ENCODE data around the gene GAMT.

Gene GAMT

DNA sequence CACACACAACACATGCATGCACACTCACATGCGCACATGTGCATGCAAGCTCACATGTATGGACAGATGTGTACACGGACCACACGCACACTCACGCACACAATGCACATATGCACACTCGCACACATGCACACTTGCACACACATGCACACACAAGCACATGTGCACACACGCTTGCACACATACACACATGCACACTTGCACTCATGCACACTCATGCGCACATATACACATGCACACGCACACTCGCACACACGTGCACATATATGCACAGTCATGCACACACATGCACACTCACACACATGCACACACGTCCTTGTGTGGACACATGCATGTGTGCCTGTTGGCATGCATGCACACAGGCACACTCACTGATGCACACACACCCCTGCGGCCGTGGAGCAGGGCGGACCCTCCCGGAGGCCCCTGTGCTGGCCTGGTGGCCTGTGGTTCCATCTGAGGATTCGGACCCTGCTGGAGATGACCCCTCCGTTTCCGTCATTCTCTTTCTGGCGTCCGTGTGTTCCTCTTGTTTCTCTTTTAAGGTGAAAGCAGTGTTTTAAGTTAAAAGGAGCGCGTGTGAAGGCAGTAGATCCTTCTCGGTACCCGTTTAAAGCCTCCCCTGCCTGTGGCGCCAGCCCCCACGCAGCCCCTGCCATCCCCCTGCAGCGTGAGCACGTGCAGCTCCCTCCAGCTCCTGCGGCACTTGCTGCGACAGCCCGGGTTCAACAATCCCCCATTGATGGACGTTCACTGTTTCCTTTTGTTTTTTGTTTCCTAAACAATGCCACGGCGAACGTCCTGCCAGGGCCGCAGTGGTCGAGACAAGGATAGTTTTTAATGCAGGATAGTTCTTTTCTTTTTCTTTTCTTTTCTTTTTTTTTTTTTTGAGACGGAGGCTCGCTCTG, 12.1 kb downstream of the GAMT start:
- H3K9me3 Mint-ChIP-seq = no peaks in the 10 kb centered on the region
- H3K4me1 Mint-ChIP-seq (ENCODE audit: low read depth) = peaks cover 8% of the 10 kb centered on the region
- no peak overlapping the region for H3K27ac Mint-ChIP-seq
- H3K27me3 Mint-ChIP-seq = no peaks in the 10 kb centered on the region
- H3K4me3 Mint-ChIP-seq = no peak overlapping the region
- H3K36me3 Mint-ChIP-seq (ENCODE audit: low read depth) = peaks cover 30% of the 10 kb centered on the region

GRCh38 chr19:1388637-1389026, 12.7 kb downstream of the GAMT start:
- Mint-ChIP-seq H3K27ac (no peak overlapping the region), H3K4me1 (ENCODE audit: low read depth) (peaks cover 9% of the 10 kb centered on the region)

DNA sequence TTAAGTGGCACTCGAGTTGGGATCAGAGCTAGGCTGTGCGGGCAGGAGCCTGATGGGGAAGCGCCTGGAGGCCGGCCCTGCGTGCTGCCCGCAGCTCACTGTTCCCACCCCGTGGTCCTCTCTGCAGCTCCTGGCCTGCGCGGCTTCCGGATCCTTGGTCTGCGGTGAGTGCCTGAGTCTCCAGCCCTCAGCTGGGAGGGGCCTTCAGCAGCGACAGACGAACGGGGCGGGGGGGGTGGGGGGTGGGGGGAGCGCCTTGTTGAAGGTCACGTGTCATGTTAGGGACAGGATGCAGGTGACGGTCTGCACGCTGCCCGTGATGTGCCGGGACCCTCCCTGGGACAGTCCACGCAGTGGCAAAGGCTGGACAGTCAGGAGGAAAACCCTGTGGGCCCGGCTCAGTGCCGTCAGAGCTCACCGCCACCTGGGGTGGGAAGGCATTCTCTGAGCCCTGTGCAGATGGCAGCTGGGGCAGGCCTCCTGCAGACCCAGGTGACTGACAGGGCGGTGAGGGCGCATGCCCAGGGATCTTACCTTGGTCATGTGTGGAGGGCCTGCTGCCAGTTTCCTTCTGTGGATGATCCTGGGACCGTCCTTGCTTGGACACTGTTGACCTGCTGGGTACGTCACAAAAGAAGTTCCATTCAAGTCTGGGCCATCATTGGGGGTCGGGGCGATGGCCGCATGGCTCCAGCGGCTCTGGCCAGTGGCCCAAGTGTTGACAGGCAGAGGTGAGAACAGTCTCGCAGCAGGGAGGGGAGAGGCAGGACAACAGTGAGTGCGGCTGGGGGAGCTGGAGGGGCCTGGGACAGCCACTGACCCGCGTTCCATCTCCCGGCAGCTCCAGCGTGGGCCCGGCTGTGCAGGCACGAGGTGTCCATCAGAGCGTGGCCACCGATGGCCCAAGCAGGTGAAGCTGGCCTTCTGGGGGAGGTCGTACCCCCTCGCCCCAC, 13.4 kb downstream of the GAMT start:
- Mint-ChIP-seq H3K4me3 (no peak overlapping the region), H3K27ac (no peak overlapping the region), H3K36me3 (ENCODE audit: low read depth) (peaks cover 36% of the 10 kb centered on the region), H3K4me1 (ENCODE audit: low read depth) (peaks cover 15% of the 10 kb centered on the region), H3K9me3 (no peaks in the 10 kb centered on the region), H3K27me3 (peaks cover 4% of the 10 kb centered on the region)

More at GRCh38 chr19:1388637-1389026, 12.7 kb downstream of the GAMT start:
- no peaks in the 10 kb centered on the region for H3K9me3 Mint-ChIP-seq
- no peak overlapping the region for H3K4me3 Mint-ChIP-seq
- peaks cover 30% of the 10 kb centered on the region for H3K36me3 Mint-ChIP-seq (ENCODE audit: low read depth)
- no peaks in the 10 kb centered on the region for H3K27me3 Mint-ChIP-seq

DNA sequence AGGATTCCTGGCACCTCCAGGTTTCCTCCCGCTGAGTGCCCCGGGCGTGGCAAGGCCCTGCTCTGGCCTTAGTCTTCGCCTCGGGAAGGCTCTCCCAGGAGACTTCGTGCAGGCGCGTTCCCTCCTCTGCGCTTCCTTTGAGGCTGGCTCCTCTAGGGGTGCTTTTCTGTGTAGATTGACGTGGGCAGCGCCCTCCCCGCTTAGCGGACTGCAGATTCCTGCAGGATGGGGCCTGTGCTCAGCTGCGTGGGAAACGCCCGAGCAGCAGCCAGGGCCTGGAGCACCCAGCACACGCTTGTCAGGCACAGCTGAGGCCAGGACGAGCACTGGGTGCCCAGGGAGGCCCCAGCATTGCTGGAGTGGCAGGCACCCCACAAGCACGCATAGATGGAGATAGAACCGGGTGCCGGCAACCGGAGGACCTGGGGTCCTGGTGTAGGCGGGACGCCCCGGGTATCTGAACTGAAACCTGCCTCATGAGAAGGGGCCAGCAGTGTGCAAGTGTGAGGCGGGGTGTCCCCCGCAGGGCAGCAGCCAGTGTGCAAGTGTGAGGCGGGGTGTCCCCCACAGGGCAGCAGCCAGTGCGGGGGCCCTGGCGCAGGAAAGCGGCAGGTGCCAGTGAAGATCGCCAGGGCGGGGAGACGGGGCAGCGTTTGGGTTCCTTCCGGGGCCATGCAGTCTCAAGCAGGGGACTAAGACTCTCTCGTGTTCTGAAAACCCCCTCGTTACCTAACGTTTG, 14.2 kb downstream of the GAMT start:
- H3K36me3 Mint-ChIP-seq (ENCODE audit: low read depth) = peaks cover 34% of the 10 kb centered on the region
- H3K27me3 Mint-ChIP-seq = peaks cover 4% of the 10 kb centered on the region
- H3K4me3 Mint-ChIP-seq = no peak overlapping the region
- no peak overlapping the region for H3K27ac Mint-ChIP-seq
- peaks cover 19% of the 10 kb centered on the region for H3K4me1 Mint-ChIP-seq (ENCODE audit: low read depth)
- H3K9me3 Mint-ChIP-seq = no peaks in the 10 kb centered on the region

- no peak overlapping the region for H3K27ac Mint-ChIP-seq
- no peak overlapping the region for H3K4me3 Mint-ChIP-seq
- H3K27me3 Mint-ChIP-seq = peaks cover 4% of the 10 kb centered on the region
- H3K4me1 Mint-ChIP-seq (ENCODE audit: low read depth) = peaks cover 19% of the 10 kb centered on the region
- no peaks in the 10 kb centered on the region for H3K9me3 Mint-ChIP-seq
- peaks cover 27% of the 10 kb centered on the region for H3K36me3 Mint-ChIP-seq (ENCODE audit: low read depth)
These were observed 15.5 kb downstream of the GAMT start for GRCh38 chr19:1385816-1386215.

DNA sequence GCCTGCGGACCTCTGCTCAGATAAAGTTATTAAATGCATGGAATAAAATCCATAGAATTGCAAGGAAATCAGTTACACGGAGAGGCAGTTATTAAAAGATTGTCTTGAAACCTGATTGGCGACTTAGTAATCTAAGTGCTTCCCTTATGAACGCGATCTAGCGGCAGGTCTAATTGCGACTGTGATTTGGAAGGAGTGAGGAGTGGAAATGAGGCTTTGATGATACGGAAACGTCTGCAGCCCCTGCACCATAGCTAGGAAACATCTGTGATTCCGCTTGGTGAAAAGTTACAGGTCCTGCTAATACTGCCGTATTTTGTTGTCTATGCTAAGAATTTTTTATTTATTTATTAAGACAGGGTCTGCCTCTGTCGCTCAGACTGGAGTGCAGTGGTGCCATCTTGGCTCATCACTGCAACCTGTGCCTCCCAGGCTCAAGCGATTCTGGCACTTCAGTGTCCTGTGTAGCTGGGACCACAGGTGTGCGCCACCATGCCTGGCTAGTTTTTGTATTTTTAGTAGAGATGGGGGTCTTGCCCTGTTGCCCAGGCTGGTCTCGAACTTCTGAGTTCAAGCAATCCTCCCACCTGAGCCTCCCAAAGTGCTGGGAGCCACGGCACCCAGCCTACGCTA, 16.7 kb downstream of the GAMT start:
- H3K4me1 Mint-ChIP-seq (ENCODE audit: low read depth) = peaks cover 19% of the 10 kb centered on the region
- H3K36me3 Mint-ChIP-seq (ENCODE audit: low read depth) = peaks cover 20% of the 10 kb centered on the region
- H3K4me3 Mint-ChIP-seq = peak overlapping the region; percentile 83
- no peaks in the 10 kb centered on the region for H3K9me3 Mint-ChIP-seq
- H3K27me3 Mint-ChIP-seq = peaks cover 4% of the 10 kb centered on the region
- H3K27ac Mint-ChIP-seq = peak overlapping the region; percentile 31

DNA sequence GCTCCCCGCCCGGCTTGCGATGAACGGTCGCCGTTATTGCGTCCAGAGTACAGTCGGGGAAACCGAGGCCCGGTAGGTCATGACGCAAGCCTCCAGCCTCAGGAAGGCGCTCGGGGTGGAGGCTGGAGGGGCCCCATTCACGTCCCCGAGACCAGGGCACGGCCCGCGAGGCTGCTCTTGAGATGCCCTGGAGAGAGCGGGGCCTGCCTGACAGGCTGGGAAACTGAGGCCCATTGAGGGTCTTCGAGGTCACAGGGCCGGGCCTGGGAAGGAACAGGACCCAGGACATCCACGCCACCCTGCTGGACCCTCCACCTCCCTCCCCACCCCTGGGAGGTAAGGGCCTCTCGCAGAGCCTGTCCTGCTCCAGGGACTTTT, 17.3 kb downstream of the GAMT start:
- peak overlapping the region; percentile 31 for H3K27ac Mint-ChIP-seq

DNA sequence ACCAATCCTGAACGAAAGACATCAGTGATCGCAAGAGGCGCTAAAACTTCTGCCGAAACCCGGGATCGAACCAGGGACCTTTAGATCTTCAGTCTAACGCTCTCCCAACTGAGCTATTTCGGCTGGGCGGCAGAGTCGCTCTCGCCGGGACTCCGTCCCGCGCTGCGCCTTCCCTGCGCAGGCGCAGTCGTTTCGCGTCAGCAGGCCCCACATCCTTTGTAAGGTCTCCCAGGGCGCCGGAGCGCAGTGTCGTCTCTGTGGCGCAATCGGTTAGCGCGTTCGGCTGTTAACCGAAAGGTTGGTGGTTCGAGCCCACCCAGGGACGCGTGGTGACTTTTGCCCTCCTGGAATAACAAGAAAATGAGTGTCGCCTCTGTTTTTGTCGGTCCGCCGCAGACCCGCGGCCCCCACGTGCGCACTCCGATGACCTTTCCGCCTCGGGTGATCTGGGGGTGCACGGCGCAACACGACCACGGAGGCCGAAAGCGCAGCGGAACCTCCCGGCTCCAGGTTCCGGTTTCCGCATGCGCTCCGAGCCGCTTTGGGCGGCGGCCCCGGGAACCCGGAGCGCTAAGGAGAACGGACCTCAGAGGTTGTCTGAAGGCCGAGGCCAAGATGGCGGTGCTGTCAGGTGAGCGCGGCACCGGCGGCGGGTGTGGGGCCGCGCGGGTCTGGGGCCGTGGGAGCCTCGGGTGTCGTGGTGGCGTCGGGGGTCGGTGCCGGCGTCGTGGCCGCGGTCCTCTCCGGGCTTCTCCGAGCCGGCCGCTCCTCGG, 17.8 kb downstream of the GAMT start, which contains the start of gene NDUFS7:
NDUFS7 (plus strand) TSS at position 596 of the 773 bp plus-strand sequence; CDS start at position 616, 20 bp downstream.
- peaks cover 4% of the 10 kb centered on the region for H3K27me3 Mint-ChIP-seq

More for the DNA sequence above, 17.3 kb downstream of the GAMT start:
- peaks cover 19% of the 10 kb centered on the region for H3K4me1 Mint-ChIP-seq (ENCODE audit: low read depth)
- peak overlapping the region; percentile 83 for H3K4me3 Mint-ChIP-seq
- peaks cover 4% of the 10 kb centered on the region for H3K27me3 Mint-ChIP-seq
- H3K9me3 Mint-ChIP-seq = no peaks in the 10 kb centered on the region
- peaks cover 15% of the 10 kb centered on the region for H3K36me3 Mint-ChIP-seq (ENCODE audit: low read depth)

DNA sequence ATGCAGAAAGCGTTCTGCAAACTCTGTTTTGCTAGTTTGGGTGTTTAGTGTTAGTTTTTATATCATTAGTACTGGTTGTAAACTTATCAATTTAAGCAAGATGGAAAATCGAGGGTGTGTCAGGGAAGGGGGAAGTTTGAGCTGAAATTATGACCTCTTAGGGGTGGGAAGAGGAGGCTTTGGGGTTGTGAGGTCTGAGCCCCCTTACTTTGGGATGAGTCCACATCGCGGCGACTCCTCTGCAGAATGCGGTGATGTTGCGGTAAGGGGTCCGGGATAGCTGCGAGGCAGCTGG, 18.4 kb downstream of the GAMT start:
- Mint-ChIP-seq H3K9me3 (no peaks in the 10 kb centered on the region), H3K27ac (peak overlapping the region; percentile 99), H3K4me1 (ENCODE audit: low read depth) (peaks cover 19% of the 10 kb centered on the region), H3K4me3 (peak overlapping the region; percentile 83), H3K36me3 (ENCODE audit: low read depth) (peaks cover 8% of the 10 kb centered on the region), H3K27me3 (peaks cover 4% of the 10 kb centered on the region)

More for the DNA sequence above, 17.8 kb downstream of the GAMT start, which contains the start of gene NDUFS7:
- Mint-ChIP-seq H3K4me3 (peak within 1 kb of the TSS; percentile 83), H3K9me3 (no peaks in the 10 kb centered on the region), H3K27ac (peak within 1 kb of the TSS; percentile 99), H3K4me1 (ENCODE audit: low read depth) (peaks cover 19% of the 10 kb centered on the region), H3K36me3 (ENCODE audit: low read depth) (peaks cover 11% of the 10 kb centered on the region)

DNA sequence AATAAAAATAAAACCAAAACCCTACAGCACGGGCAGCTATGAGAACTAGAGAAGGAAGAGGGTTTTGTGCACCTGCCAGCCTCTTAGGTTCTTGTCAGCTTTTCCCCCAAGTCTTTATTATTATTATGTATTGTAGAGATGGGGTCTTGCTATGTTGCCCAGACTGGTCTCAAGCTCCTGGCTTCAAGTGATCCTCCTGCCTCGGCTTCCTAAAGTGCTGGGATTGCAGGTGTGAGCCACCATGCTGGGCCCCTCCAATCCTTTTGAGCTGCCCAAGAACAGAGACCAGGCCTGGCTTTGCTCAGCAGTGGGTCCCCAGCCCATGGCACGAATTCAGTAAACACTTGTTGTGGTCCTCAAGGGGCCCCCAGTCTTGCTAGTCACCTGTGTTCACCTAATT, 19.1 kb downstream of the GAMT start:
- Mint-ChIP-seq H3K36me3 (ENCODE audit: low read depth) (peaks cover 8% of the 10 kb centered on the region), H3K9me3 (no peaks in the 10 kb centered on the region), H3K4me1 (ENCODE audit: low read depth) (peaks cover 19% of the 10 kb centered on the region), H3K27me3 (peaks cover 4% of the 10 kb centered on the region), H3K27ac (no peak overlapping the region), H3K4me3 (no peak overlapping the region)

GRCh38 chr19:1379961-1380489, 21.3 kb downstream of the GAMT start:
- H3K4me3 Mint-ChIP-seq = no peak overlapping the region
- H3K9me3 Mint-ChIP-seq = no peaks in the 10 kb centered on the region
- H3K36me3 Mint-ChIP-seq (ENCODE audit: low read depth) = peaks cover 16% of the 10 kb centered on the region
- H3K4me1 Mint-ChIP-seq (ENCODE audit: low read depth) = peaks cover 19% of the 10 kb centered on the region
- H3K27me3 Mint-ChIP-seq = peaks cover 4% of the 10 kb centered on the region
- H3K27ac Mint-ChIP-seq = no peak overlapping the region

GRCh38 chr19:1379126-1379905, 22.0 kb downstream of the GAMT start:
- H3K9me3 Mint-ChIP-seq = no peaks in the 10 kb centered on the region
- H3K4me3 Mint-ChIP-seq = no peak overlapping the region
- peaks cover 4% of the 10 kb centered on the region for H3K27me3 Mint-ChIP-seq
- H3K4me1 Mint-ChIP-seq (ENCODE audit: low read depth) = peaks cover 12% of the 10 kb centered on the region
- no peak overlapping the region for H3K27ac Mint-ChIP-seq
- H3K36me3 Mint-ChIP-seq (ENCODE audit: low read depth) = peaks cover 19% of the 10 kb centered on the region
